Body of pancreas (tissue), 4 donors: ENCODE measurements around the gene ITM2C.

Experiments used
- POLR2A ChIP-seq, 3 donors: fragments of 450-650 bp; IDR thresholded peaks; one replicate each; pipeline ENCODE4 v1.6.1; 2016; ENCODE audit warnings: antibody characterized with exemption in 3 of 3, mild to moderate bottlenecking in 2 of 3
- TF ChIP-seq, protein P1 (sequence below), 7 experiments: fragments of 450-650 bp in 4 of 7; fragments of 200-600 bp in 3 of 7; sonication (generic) in 3 of 7; IDR thresholded peaks; one replicate each; pipeline ENCODE4 v1.5.1; 2016 to 2019; ENCODE audit warnings: antibody characterized with exemption in 7 of 7

DNA sequence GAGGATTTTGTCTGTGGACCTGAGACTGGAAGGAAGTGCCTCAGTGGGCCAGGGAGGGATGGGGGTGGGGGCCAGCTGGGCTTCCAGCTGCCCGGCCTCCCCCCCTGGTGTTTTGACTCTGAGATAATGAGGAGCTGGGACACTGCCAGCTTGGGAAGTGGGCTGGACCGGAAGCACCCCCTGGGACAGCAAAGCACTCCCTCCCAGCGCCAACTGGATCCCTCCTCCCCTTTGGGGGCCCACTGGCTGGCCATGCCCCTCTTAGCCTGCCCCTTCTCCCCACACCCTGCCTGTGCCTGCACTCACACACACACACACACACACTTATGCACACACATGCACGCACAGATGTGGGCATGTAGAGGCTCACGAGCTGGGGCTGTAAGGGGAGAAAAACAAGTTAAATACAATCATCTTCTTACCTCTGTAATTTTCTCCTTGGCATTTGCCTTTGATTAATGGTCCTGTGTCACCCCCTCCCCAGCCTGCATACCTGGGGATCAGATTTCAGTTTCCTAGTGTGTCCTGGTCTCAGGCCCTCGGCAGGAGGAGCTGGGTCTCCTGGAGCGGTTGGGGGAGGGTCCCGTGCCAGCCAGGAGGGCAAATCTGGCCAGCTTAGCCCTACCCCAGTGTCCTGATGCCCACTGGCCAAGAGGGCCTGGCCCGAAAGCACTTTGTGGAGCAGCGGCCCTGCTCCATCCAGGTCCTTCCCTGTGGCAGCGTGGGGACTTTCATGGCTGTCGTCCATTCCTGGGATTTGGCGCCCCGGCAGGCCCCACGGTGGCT lies 3.6 kb downstream of the ITM2C start:
- TF ChIP-seq, protein P1, sequence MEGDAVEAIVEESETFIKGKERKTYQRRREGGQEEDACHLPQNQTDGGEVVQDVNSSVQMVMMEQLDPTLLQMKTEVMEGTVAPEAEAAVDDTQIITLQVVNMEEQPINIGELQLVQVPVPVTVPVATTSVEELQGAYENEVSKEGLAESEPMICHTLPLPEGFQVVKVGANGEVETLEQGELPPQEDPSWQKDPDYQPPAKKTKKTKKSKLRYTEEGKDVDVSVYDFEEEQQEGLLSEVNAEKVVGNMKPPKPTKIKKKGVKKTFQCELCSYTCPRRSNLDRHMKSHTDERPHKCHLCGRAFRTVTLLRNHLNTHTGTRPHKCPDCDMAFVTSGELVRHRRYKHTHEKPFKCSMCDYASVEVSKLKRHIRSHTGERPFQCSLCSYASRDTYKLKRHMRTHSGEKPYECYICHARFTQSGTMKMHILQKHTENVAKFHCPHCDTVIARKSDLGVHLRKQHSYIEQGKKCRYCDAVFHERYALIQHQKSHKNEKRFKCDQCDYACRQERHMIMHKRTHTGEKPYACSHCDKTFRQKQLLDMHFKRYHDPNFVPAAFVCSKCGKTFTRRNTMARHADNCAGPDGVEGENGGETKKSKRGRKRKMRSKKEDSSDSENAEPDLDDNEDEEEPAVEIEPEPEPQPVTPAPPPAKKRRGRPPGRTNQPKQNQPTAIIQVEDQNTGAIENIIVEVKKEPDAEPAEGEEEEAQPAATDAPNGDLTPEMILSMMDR (IDR thresholded peaks at IDR 0.05) = no peak
- TF ChIP-seq POLR2A (IDR thresholded peaks at IDR 0.05) = no peak
